GM21528 (cell line): ENCODE results near the gene DDX28.
"Not testable (repeated sequence)": the region's sequence is repeated elsewhere in the genome, so short reads cannot be mapped to it uniquely, and the experiment has no call there.

Experiments
- ATAC-seq: cut with Tn5 transposase; IDR thresholded peaks from one replicate; pipeline ENCODE4 v1.9.1; 2021; ENCODE audit warnings: mild to moderate bottlenecking, moderate library complexity; ENCODE audit not compliant: unreplicated experiment, low FRiP score

The DDX28 gene

DNA sequence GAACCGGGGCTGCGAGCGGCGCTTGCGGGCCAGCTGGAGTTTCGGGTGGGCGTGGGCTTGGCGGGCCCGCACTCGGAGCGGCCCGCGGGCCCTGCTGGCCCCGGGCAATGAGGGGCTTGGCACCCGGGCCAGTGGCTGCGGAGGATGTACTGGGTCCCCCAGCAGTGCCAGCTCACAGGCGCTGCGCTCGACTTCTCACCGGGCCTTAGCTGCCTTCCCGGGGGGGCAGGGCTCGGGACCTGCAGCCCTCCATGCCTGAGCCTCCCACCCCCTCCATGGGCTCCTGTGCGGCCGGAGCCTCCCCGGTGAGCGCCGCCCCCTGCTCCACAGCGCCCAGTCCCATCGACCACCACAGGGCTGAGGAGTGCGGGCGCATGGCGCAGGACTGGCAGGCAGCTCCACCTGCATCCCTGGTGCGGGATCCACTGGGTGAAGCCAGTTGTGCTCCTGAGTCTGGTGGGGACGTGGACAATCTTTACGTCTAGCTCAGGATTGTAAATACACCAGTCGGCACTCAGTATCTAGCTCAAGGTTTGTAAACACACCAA is 24.7 kb downstream of the DDX28 start:
- not testable (repeated sequence) for ATAC-seq

DNA sequence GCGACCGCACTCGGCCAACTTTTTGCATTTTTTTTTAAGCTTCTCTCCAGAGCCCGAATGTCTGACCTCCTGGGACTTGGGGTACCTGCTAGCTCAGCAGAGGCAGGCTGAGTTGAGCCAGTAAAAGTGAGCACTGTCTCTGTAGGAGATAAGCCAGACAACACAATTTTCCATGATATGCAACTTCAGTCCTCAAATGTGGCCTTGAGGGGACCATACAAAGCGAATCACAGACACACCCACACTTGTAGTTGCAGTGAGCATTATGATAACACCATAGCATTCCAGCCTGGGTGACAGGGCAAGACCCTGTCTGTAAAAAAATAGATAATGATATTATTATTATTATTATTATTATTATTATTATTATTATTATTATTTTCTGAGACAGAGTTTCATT is 26.4 kb downstream of the DDX28 start:
- no peak for ATAC-seq

DNA sequence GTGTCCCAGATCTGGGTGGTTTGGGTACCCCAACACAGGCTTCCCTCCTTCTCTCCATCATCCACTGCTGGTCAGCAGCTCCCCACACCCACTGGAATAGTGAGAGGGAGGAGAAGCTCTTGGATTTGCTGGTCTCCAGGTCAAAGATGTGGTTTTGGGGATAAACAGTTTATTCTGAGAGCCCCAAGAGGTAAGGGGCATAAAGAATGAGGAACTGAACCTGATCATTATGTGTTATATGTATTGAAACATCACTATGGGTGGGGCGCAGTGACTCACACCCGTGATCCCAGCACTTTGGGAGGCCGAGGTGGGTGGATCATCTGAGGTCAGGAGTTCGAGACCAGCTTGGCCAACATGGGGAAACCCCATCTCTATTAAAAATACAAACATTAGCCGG is 27.6 kb downstream of the DDX28 start:
- ATAC-seq, result no peak

DNA sequence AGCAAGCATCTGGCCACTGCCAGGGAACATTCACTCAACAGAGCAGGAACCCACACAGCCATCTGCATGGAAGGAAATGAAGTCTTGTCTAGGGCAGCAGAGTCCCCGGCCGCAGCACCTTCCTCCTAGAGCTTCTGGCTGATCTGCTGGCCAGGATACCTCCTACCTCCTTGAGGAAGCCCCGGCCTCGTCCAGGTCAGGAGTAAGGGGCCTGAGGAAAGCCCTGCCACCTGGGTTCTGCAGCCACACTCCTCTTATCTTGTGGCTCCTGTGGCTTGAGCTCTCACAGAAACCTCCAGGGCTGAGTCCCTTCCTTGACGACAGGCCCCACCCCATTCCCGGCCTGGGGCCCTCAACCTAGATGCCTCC is 29.0 kb downstream of the DDX28 start:
- not testable (repeated sequence) for ATAC-seq

DNA sequence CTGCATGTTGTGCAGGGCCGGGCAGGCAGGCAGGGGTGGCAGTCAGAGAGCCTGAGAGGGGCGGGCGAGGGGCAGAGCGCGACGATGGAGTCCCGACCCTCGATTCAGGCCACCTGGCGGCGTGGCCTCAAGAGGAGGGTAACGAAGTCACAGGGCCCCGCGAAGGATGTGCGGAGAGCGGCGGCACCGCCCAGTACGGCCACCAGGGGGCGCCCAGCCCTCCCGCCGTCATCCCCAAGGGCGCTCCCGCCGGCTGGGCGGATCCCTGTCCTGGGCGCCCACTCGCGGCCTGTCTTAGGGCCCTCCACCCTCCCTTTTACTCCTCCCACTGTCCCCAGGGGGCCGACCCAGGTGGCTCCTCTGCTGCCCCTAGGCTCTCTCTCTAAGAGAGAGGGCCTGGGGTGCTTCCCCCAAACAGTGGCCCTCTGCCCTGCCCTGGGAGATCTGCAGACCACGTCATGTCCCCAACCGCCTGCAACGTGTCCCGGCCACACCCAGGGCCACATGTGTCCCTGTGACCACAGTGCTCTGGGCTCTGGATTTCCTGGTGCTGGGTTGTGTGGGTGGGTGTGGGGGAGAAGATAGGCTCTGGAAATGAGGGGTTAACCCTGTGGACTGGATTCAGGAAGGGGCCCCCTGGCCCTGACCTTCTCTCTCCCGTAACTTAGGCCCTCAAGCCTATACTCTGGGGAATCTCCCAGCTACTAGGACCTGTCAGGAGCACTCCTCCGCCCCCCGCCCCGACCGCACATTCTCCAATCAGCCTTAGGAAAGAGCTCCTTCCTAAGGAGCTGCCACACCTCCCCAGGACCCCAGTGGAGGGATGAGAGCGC is 29.6 kb downstream of the DDX28 start:
- ATAC-seq, result peak; percentile 83

DNA sequence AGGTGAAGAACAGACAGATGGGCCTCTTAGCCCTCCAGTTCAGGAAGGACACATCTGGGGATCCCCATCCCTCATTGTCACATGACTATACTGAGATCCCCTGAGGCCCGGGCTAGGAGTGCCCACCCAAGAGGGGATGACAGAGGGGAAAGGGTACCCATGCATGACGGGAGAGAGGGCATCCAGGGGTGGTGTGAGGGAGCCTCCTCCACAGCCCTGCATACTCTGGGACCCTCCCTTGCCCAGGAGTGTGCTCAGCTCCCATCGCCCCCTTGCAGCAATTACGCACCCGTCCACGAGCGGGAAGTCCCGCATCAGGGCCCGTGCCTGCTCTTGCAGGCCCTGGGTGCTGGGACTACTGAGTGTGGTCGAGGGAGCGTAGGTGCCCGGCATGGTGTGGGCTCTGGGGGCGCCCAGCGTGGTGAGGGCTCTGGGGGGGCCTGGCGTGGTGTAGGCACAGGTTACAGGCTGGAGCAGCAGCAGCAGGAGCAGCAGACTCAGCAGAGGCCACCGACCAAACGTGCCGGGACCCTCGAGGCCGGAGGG is 30.3 kb downstream of the DDX28 start:
- ATAC-seq, result no peak

DNA sequence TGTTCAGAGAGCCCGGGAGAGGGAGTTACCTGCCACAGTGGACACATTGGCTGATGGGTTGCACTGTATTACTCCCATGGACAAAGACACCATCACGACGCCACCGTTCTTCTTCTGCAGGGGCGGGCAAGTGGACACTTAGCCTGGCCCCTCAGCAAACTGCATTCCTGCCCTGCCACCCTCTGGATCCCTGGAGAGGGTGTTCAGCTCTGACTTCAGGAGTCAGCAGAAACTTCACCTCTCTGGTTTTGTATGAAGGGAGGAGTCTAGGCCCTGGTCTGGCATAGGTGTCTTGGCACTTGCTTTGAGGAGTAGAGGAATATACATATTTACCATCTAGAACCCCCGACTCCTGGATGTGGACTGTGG is 33.0 kb downstream of the DDX28 start:
- no peak for ATAC-seq

DNA sequence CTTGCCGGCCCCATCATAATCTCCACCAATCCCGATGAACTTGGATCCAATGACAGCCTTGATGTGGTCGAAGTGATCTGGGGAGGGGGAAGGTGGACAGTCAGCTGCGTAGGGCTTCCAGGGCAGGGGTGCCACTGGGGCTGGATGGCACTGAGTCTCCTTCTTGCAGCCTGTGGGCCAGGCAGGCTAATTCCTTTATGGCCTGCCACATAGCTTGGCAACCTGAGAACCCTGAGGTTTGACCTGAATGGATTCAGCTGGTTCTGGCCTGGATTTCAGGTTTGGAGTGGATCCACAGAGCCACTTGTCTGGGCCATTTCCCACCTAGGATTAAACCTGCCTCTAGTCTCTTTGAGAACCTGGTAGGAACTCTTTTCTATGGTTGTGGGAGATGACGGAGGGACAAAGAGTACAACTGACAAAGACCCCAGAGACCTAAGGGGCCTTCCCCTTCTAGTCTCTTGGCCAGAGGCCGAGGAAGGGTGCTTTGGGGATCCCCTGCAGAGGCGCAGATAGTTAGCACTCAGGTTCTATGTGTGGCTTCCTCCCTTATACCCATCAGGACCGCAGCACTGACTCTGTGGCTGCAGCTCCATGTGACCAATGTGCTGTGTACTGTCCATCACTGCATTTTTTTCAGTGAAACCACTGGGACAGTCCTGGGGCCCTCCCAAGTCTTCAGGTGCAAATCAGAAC is 33.6 kb downstream of the DDX28 start:
- no peak for ATAC-seq

DNA sequence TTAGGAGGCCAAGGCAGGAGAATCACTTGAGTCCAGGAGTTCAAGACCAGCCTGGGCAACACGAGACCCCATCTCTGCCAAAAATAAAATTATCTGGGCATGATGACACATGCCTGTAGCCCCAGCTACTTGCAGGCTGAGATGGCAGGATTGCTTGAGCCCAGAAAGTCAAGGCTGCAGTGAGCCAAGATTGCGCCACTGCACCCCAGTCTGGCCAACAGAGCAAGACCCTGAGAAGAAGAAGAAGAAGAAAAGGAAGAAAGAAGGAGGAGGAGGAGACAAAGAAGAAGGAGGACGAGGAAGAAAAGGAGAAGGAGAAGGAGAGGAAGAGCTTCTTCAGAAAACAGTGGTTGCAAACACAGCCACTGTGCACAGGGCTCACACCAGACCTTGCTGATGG is 34.4 kb downstream of the DDX28 start:
- no peak for ATAC-seq

DNA sequence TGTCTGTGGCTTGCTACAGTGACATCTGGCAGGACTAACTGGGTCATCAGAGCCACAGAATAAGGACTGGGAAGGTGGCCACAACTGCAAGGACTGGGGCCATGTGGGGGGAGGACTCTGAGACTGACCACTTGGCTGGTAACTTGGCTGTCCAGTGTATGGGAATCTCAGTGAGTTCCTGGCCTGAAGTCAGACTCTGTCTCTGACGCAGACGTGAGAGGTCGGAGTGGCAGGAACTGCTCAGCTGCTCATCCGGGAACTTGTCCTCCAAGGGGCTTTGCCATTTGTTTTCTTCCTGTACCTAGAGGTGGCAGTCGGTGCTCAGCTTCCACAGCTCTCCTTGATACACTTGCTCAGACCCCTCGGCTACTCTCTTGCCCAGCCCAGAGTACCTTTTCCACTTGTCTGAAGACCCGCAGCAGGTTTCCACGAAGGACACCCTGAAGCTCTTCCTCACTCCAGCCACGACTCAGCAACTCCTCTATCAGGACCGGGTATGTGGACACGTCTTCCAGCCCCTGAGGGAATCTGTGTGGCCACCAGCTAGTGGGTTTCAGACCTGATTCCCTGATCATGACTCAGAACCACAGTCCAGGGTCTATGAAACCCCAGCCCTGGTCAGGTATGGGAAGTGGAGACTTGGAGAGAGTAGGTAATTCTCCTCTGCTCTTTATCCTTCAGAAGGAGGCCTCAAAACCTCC is 35.4 kb downstream of the DDX28 start:
- ATAC-seq, result no peak

DNA sequence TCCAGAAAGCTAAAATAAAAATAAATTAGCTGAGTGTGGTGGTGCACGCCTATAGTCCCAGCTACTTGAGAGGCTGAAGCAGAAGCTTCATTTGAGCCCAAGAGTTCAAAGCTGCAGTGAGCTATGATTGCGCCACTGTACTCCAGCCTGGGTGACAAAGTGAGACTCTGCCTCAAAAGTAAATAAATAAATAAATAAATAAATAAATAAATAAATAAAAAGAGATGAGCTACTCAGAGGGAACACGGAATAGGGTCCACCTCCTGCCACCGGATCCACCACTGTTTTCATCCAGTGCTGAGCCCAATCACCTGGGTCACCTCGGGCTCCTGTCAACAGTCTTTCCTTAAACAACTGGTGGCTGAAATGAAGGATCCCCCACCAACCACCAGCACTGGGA is 36.1 kb downstream of the DDX28 start:
- ATAC-seq, result no peak

DNA sequence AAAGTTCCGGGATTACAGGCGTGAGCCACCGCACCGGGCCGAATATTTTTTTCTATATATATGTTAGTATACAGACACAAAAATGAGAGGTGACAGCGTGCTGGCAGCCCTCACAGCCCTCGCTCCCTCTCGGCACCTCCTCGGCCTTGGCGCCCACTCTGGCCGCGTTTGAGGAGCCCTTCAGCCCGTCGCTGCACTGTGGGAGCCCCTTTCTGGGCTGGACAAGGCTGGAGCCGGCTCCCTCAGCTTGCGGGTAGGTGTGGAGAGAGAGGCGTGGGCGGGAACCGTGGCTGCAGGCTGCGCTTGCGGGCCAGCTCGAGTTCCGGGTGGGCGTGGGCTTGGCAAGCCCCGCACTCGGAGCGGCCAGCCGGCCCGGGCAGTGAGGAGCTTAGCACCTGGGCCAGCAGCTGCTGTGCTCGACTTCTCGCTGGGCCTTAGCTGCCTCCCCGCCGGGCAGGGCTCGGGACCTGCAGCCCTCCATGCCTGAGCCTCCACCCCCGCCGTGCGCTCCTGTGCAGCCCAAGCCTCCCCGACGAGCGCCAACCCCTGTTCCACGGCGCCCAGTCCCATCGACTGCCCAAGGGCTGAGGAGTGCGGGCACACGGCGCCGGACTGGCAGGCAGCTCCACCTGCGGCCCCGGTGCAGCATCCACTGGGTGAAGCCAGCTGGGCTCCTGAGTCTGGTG is 40.9 kb downstream of the DDX28 start:
- no peak for ATAC-seq

DNA sequence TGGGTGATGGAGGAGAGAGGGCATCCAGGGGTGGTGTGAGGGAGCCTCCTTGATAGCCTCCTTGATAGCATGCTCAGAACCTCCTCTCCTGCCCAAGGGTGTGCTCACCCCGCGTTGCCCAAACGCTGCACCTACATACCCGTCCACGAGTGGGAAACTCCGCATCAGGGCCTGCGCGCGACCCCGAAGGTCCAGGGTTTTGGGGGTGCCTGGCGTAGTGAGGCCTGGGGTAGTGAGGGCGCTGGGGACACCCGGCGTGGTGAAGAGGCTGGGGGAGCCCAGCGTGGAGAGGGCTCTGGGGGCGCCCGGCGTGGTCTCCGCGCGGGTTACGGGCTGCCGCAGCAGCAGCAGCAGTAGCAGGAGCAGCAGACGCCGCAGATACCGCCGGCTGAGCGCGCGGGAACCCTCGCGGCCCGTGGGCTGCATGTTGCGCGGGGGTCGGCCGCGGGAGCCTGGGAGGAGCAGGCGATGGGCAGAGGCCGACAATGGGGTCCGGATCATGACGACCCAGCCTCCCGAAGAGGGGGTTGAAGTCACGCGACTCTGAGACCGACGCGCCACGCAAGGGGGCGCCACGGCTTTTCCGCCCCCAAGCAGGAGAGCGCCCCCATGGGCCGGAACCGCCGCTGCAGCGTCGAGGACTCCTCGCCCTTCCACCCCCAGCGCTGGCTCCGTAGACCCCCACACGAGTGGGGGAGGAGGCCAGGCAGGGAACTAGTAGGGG is 42.9 kb downstream of the DDX28 start, which contains the start of gene DPEP3:
TSS of gene DPEP3 (minus strand) at position 545 of the 724 bp plus-strand sequence. CDS start at position 426, 119 bp downstream.
- no peak for ATAC-seq

DNA sequence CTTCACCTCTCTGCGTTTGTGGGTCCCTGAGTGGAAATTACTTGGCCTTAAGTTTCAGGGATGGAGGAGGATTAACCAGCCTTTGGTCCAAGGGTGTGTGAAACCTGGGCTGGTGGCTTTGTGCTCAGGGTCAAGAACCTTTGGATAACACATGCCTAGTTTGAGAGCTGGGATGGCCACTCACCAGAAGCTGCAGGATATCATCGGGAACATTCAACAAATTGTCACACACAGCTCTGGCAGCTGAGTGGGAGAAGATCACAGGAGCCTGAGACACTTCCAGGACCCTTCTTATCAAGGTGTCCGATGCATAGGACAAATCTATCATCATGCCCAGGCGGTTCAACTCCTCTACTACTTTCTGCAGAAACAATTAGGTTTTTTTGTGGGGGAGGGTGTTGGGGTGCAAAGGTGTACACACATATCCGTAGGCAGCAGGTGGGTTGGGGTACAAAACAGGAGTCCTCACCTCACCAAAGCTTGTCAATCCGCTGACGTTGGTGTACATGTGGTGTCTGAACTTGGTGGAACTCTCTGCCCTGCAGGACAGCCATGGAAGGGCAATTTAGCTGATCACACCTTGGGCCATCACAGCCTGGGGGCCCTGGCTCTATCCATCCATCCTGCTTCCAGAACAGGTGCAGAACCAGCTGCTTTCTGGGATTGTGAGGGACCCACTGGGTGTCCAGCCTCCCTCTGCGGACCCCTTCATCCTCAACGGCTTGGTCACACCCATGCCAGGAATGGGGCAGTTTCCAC is 45.4 kb downstream of the DDX28 start:
- ATAC-seq, result no peak

DNA sequence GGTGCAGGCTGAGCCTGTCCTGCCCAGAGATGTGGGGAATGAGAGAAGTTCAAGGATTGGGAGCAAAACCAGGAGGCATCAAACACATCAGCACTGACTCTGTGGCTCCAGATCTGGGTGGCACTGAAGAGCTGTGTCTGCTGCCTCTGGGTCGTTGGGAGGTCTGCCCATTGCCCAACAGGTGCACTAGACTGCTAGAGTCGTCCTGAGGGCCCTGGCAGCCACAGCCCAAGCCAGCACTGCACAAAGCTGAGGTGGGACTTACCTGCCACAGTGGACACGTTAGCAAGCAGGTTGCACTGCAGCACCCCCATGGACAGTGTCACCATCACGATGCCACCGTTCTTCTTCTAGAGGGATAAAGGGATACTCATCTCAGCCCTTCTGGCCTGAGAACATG is 46.0 kb downstream of the DDX28 start:
- no peak for ATAC-seq

DNA sequence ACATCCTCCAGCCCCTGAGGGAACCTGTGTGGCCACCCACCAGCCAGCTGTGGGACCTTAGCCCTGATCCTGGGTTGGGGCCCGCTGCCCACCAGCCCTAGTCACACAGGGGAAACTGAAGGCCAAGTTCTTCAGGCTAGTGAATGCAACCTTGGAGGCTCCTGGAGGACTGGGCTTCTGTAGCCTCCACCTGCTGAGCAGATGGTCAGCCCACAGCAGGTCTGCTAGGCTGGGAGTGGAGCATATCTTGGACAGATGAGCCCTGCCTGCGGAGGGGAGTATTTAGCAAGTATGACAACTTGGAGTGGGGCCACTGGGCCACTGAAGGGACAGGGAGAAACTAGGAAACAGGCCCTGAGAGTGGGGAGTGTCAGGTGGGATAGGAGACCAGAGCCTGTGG is 46.8 kb downstream of the DDX28 start:
- no peak for ATAC-seq

DNA sequence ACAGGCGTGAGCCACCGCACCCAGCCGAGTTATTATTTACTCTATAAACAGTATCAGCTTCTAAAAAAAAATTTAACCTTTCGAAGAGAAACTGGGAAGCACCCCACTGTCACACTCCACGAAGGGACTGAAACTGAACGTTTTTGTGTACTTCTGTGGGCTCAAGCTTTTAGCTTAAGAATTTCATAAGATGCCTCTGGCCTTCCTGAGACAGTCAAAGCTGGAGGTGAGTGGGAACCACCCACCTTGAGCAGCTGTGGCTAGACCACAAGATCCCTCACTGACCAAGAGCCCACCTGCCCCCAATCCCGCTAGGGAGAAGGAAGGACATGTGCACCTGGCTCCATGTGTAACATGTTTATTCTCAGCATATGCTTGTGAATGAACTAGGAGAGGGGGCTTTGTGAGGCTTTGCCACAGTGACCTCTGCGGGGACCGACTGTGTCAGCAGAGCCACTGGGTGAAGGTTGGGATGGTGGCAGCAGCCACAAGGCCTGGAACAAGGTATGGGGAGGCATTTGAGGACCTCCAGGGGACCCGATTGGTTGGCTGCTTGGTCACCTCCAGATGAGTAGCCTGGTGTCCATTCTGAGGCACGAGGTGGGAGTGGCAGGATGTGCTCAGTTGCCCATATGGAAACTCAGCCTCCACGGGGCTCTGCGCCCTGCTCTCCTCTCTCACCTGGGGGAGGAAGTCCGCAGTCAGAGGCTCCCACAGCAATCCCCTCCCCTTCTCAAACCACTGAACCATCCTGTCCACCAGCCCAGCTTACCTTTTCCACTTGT is 47.5 kb downstream of the DDX28 start:
- ATAC-seq, result no peak

DNA sequence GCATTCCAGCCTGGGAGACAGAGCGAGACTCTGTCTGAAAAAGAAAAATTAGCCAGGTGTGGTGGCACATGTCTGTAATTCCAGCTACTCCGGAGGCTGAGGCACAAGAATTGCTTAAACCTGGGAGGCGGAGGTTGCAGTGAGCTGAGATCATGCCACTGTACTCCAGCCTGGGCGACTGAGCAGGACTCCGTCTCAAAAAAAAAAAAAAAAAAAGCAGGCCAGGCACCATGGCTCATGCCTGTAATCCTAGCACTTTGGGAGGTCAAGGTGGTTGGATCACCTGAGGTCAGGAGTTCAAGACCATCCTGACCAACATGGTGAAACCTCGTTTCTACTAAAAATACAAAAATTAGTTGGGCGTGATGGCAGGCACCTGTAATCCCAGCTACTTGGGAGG is 50.7 kb downstream of the DDX28 start:
- ATAC-seq, result not testable (repeated sequence)
